OCI-LY1 (cell line): ENCODE results near the gene POLD3.

Experiments used
- CTCF ChIP-seq: fragments of 200-600 bp; sonication (generic), shearing (Covaris generic); IDR thresholded peaks from 2 replicates; pipeline ENCODE4 v1.5.1; 2017; ENCODE audit warnings: mild to moderate bottlenecking, antibody characterized with exemption, low read length, moderate library complexity, mixed read lengths
- EZH2 ChIP-seq: fragments of 200-600 bp; sonication (generic), shearing (Covaris generic); IDR thresholded peaks from 2 replicates; pipeline ENCODE4 v1.8.0; 2017; ENCODE audit warnings: borderline replicate concordance, mixed run types, mild to moderate bottlenecking, antibody characterized with exemption, low read length, moderate library complexity, mixed read lengths

- TF ChIP-seq CTCF (no peak), EZH2 (no peak)
Observed at GRCh38 chr11:74680703-74681531, 88.5 kb downstream of the POLD3 start.
